Measurements from ENCODE around the gene ECHDC3. TPM values are rescaled to one million over a fixed set of nuclear protein-coding genes. Genes with fewer than 3 reads are reported as not detected.

ECHDC3 gene
- total and polyA plus RNA-seq, 2 of the 13 experiments (the other 11 are each of a cell fraction or from before 2014, with no cell fraction given): not detected

- TF ChIP-seq, protein P1, sequence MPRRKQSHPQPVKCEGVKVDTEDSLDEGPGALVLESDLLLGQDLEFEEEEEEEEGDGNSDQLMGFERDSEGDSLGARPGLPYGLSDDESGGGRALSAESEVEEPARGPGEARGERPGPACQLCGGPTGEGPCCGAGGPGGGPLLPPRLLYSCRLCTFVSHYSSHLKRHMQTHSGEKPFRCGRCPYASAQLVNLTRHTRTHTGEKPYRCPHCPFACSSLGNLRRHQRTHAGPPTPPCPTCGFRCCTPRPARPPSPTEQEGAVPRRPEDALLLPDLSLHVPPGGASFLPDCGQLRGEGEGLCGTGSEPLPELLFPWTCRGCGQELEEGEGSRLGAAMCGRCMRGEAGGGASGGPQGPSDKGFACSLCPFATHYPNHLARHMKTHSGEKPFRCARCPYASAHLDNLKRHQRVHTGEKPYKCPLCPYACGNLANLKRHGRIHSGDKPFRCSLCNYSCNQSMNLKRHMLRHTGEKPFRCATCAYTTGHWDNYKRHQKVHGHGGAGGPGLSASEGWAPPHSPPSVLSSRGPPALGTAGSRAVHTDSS (CRISPR knock-in tag; conservative IDR thresholded peaks at IDR 0.05): no peak
- no peak for TF ChIP-seq ZNF382 (CRISPR knock-in tag; IDR thresholded peaks at IDR 0.05; ENCODE audit: borderline replicate concordance)
- TF ChIP-seq, protein P2, sequence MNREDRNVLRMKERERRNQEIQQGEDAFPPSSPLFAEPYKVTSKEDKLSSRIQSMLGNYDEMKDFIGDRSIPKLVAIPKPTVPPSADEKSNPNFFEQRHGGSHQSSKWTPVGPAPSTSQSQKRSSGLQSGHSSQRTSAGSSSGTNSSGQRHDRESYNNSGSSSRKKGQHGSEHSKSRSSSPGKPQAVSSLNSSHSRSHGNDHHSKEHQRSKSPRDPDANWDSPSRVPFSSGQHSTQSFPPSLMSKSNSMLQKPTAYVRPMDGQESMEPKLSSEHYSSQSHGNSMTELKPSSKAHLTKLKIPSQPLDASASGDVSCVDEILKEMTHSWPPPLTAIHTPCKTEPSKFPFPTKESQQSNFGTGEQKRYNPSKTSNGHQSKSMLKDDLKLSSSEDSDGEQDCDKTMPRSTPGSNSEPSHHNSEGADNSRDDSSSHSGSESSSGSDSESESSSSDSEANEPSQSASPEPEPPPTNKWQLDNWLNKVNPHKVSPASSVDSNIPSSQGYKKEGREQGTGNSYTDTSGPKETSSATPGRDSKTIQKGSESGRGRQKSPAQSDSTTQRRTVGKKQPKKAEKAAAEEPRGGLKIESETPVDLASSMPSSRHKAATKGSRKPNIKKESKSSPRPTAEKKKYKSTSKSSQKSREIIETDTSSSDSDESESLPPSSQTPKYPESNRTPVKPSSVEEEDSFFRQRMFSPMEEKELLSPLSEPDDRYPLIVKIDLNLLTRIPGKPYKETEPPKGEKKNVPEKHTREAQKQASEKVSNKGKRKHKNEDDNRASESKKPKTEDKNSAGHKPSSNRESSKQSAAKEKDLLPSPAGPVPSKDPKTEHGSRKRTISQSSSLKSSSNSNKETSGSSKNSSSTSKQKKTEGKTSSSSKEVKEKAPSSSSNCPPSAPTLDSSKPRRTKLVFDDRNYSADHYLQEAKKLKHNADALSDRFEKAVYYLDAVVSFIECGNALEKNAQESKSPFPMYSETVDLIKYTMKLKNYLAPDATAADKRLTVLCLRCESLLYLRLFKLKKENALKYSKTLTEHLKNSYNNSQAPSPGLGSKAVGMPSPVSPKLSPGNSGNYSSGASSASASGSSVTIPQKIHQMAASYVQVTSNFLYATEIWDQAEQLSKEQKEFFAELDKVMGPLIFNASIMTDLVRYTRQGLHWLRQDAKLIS (CRISPR knock-in tag; IDR thresholded peaks at IDR 0.05): no peak
- TF ChIP-seq POLR2A (IDR thresholded peaks at IDR 0.05; ENCODE audit: insufficient read depth in 1 of 2, low read depth in 2 of 2, low read length in 2 of 2): peak; percentile 46 to 49; a peak in 2 of 4 replicates
- TF ChIP-seq AHR (CRISPR knock-in tag; IDR thresholded peaks at IDR 0.05): no peak
- no peak for TF ChIP-seq ZNF546 (CRISPR knock-in tag; conservative IDR thresholded peaks at IDR 0.05)
- TF ChIP-seq POLR2AphosphoS5 (IDR thresholded peaks at IDR 0.05; ENCODE audit: low read depth, low read length): 0 out of 2 replicates have a peak, but pooled peaks have one; percentile 36
- TF ChIP-seq MTF1 (CRISPR knock-in tag; IDR thresholded peaks at IDR 0.05): no peak
- TF ChIP-seq ZNF512 (CRISPR knock-in tag; IDR thresholded peaks at IDR 0.05): no peak
- TF ChIP-seq SETDB1 (CRISPR knock-in tag; IDR thresholded peaks at IDR 0.05; ENCODE audit: borderline replicate concordance): no peak
- TF ChIP-seq ZNF253 (CRISPR knock-in tag; IDR thresholded peaks at IDR 0.05; ENCODE audit: borderline replicate concordance): no peak
- peak; percentile 93 for TF ChIP-seq ZMYM2 (CRISPR knock-in tag; IDR thresholded peaks at IDR 0.05)
- TF ChIP-seq, protein P3, sequence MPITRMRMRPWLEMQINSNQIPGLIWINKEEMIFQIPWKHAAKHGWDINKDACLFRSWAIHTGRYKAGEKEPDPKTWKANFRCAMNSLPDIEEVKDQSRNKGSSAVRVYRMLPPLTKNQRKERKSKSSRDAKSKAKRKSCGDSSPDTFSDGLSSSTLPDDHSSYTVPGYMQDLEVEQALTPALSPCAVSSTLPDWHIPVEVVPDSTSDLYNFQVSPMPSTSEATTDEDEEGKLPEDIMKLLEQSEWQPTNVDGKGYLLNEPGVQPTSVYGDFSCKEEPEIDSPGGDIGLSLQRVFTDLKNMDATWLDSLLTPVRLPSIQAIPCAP (CRISPR knock-in tag; IDR thresholded peaks at IDR 0.05; ENCODE audit: low read depth): no peak
- TF ChIP-seq DBP (CRISPR knock-in tag; IDR thresholded peaks at IDR 0.05; ENCODE audit: not compliant biosample characterization): no peak
- no peak for TF ChIP-seq ZFP41 (CRISPR knock-in tag; IDR thresholded peaks at IDR 0.05; ENCODE audit: borderline replicate concordance)
- no peak for TF ChIP-seq ZNF777 (CRISPR knock-in tag; IDR thresholded peaks at IDR 0.05)
- TF ChIP-seq HDAC2 (CRISPR knock-in tag; IDR thresholded peaks at IDR 0.05): peak; percentile 54; the same call in 1 of the 2 replicates
- TF ChIP-seq, protein P4, sequence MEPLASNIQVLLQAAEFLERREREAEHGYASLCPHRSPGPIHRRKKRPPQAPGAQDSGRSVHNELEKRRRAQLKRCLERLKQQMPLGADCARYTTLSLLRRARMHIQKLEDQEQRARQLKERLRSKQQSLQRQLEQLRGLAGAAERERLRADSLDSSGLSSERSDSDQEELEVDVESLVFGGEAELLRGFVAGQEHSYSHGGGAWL (CRISPR knock-in tag; IDR thresholded peaks at IDR 0.05): no peak
- TF ChIP-seq MYC (CRISPR knock-in tag; IDR thresholded peaks at IDR 0.05; ENCODE audit: borderline replicate concordance): peak; percentile 57; the same call in 1 of the 2 replicates
- TF ChIP-seq PAX8 (CRISPR knock-in tag; IDR thresholded peaks at IDR 0.05; ENCODE audit: borderline replicate concordance): no peak
- TF ChIP-seq CHCHD3 (CRISPR knock-in tag; IDR thresholded peaks at IDR 0.05): no peak
- no peak for TF ChIP-seq ZNF773 (CRISPR knock-in tag; IDR thresholded peaks at IDR 0.05; ENCODE audit: borderline replicate concordance)
Observed at GRCh38 chr10:11714750-11715365, 27.3 kb upstream of the ECHDC3 start (continued).

Data from HepG2 (cell line).